Panc1 (cell line): Measurements from ENCODE around the gene DCBLD2. TPM values are rescaled to one million over a fixed set of nuclear protein-coding genes. Genes with fewer than 3 reads are reported as not detected.

Experiments used
- ATAC-seq: fragments of 200-7000 bp; cut with Tn5 transposase; 2 replicates; pipeline ENCODE4 v1.9.1; 2020; ENCODE audit warnings: mild to moderate bottlenecking, moderate library complexity
- BruUV-seq: library from RNA; stranded (reverse); fragments of 400-500 nt; replicated peaks from 2 replicates; lab custom pipeline; 2021; lab: Mats Ljungman, UMichigan
- CTCF ChIA-PET: fragments of 300-600 bp; sonication (Branson Sonifier 250); formaldehyde crosslinking; loops from one replicate; lab custom pipeline; 2022; ENCODE audit warnings: antibody characterized with exemption; lab: Charles Lee
- POLR2A ChIA-PET: fragments of 300-600 bp; sonication (Branson Sonifier 250); formaldehyde crosslinking; loops from one replicate; lab custom pipeline; 2022; ENCODE audit warnings: antibody characterized with exemption; lab: Charles Lee
- DNase-seq: peaks from one replicate; pipeline ENCODE4 v3.0.0-alpha.2; 2010; ENCODE audit warnings: low read depth, low spot score
- H3K27ac ChIP-seq: 2 replicates; pipeline ENCODE4 v1.5.1; 2011; ENCODE audit warnings: mild to moderate bottlenecking, low read length, inconsistent platforms
- H3K27me3 ChIP-seq: fragments of 200-500 bp; sonication (Bioruptor generic); 2 replicates; pipeline ENCODE4 v1.6.0; 2014; ENCODE audit warnings: low read length, inconsistent platforms; ENCODE audit not compliant: control insufficient read depth, insufficient read depth
- H3K36me3 ChIP-seq: fragments of 200-500 bp; sonication (Bioruptor generic); 2 replicates; pipeline ENCODE4 v1.5.1; 2014; ENCODE audit warnings: inconsistent platforms, mild to moderate bottlenecking, low read length, moderate library complexity; ENCODE audit not compliant: control insufficient read depth, insufficient read depth
- H3K4me1 ChIP-seq: 2 replicates; pipeline ENCODE4 v1.5.1; 2011; ENCODE audit warnings: inconsistent platforms, mild to moderate bottlenecking, low read length, moderate library complexity; ENCODE audit not compliant: control insufficient read depth, insufficient read depth
- H3K4me3 ChIP-seq, 2 experiments: 2 replicates each; pipeline ENCODE4 v1.5.1; 2011 to 2012; ENCODE audit warnings: low read depth in 2 of 2, low read length in 2 of 2, mild to moderate bottlenecking in 2 of 2, inconsistent platforms in 1 of 2, moderate library complexity in 1 of 2
- H3K9me3 ChIP-seq: fragments of 200-500 bp; sonication (Bioruptor generic); 2 replicates; pipeline ENCODE4 v1.5.1; 2014; ENCODE audit warnings: low read depth, mild to moderate bottlenecking, inconsistent platforms, low read length, moderate library complexity; ENCODE audit not compliant: control insufficient read depth, insufficient read depth
- CTCF ChIP-seq: fragments of 450-650 bp; IDR thresholded peaks from 2 replicates; pipeline ENCODE4 v1.5.1; 2017; ENCODE audit warnings: mild to moderate bottlenecking
- POLR2AphosphoS5 ChIP-seq: IDR thresholded peaks from 2 replicates; pipeline ENCODE4 v1.6.1; 2012; ENCODE audit warnings: mild to moderate bottlenecking, low read depth, low read length, moderate library complexity
- REST ChIP-seq, 2 experiments: IDR thresholded peaks; 2 replicates each; pipeline ENCODE4 v1.6.1; 2011 to 2012; ENCODE audit warnings: low read depth in 2 of 2, control low read depth in 1 of 2, low read length in 1 of 2, mild to moderate bottlenecking in 1 of 2, moderate library complexity in 1 of 2; ENCODE audit not compliant: insufficient read depth in 1 of 2
- SIN3A ChIP-seq: IDR thresholded peaks from 2 replicates; pipeline ENCODE4 v1.6.1; 2012; ENCODE audit warnings: low read depth, mild to moderate bottlenecking, low read length, moderate library complexity, borderline replicate concordance; ENCODE audit not compliant: insufficient read depth
- TCF7L2 ChIP-seq: IDR thresholded peaks from 2 replicates; pipeline ENCODE4 v1.6.1; 2011; ENCODE audit warnings: mild to moderate bottlenecking, low read depth, low read length, inconsistent platforms
- in situ Hi-C: cut with HindIII; loops from 2 replicates; pipeline ENCODE4 v1.10.0; 2016; ENCODE audit warnings: low sequenced_read_pairs, low pct_unique_long_range_greater_than_20kb
- intact Hi-C: fragments of 100-400 bp; cut with micrococcal nuclease; formaldehyde crosslinking; loops from one replicate; pipeline ENCODE4 v1.10.0; 2022; ENCODE audit not compliant: unreplicated experiment
- total RNA-seq: library from RNA; stranded (reverse); gene quantifications from one replicate; pipeline ENCODE4 v1.2.1, GENCODE V29; 2021; ENCODE audit not compliant: unreplicated experiment

The DCBLD2 gene
- total RNA-seq, 1 experiment from 2014 or later: 54.4 TPM

DNA sequence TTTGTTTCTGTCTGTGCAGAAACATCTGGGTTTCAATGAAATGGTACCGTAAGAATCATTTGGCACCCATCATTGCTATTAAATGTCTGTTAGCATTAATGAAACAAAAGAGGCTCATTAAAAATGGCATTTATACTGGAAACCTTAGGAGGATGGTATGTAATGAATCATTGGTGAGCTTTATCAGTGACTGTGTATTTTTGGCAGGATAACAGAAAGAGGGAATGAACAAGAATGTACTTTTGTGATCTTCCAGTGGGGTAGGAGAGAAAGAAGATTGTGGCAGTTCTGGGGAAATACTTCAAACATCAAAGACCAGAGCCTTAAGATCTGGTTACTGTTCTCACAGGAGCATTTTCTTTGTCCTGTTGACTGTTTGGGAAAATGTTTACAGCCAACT, 4.7 kb upstream of the DCBLD2 start:
- POLR2A ChIA-PET: interaction anchor here (0.5 kb wide), 1 partner anchor 386 kb away, joined by 3 read pairs; no protein-coding TSS in a partner anchor
- Histone ChIP-seq H3K36me3 (no peaks in the 10 kb centered on the region), H3K27me3 (no peaks in the 10 kb centered on the region; the same call in 1 of the 2 replicates), H3K4me3 (no peak overlapping the region), H3K4me1 (peaks cover 5% of the 10 kb centered on the region), H3K27ac (no peak overlapping the region), H3K9me3 (no peaks in the 10 kb centered on the region)
- intact Hi-C loops (no loop called here), in situ Hi-C loops (no loop called here)
- TF ChIP-seq POLR2AphosphoS5 (no peak), REST (IDR thresholded peaks at IDR 0.05; ENCODE audit: insufficient read depth in 1 of 2, low read depth in 2 of 2, low read length in 1 of 2) (no peak), CTCF (no peak), SIN3A (no peak), TCF7L2 (no peak)
- no peak for ATAC-seq
- no TSS peak for BruUV-seq
- DNase-seq: no peak
- CTCF ChIA-PET: no interaction called here

- Histone ChIP-seq H3K27me3 (no peaks in the 10 kb centered on the region; the same call in 1 of the 2 replicates), H3K36me3 (peaks cover 11% of the 10 kb centered on the region; the same call in 1 of the 2 replicates), H3K9me3 (no peaks in the 10 kb centered on the region), H3K4me3 (no peak overlapping the region), H3K4me1 (peaks cover 14% of the 10 kb centered on the region), H3K27ac (no peak overlapping the region)
- ATAC-seq: no peak
- in situ Hi-C loops (no loop called here), intact Hi-C loops (no loop called here)
- ChIA-PET CTCF (no interaction called here), POLR2A (no interaction called here)
- no TSS peak for BruUV-seq
- DNase-seq: no peak
- TF ChIP-seq CTCF: no peak
- no peak for TF ChIP-seq SIN3A
- no peak for TF ChIP-seq POLR2AphosphoS5
- TF ChIP-seq TCF7L2: no peak
- TF ChIP-seq REST (IDR thresholded peaks at IDR 0.05; ENCODE audit: insufficient read depth in 1 of 2, low read depth in 2 of 2, low read length in 1 of 2): no peak
Observed at GRCh38 chr3:98903705-98904481, 2.4 kb upstream of the DCBLD2 start.
